ENCODE results near the gene VSTM4. TPM values are rescaled to one million over a fixed set of nuclear protein-coding genes. Genes with fewer than 3 reads are reported as not detected.

VSTM4 gene
- total RNA-seq, 1 experiment from 2014 or later = not detected

GRCh38 chr10:49081547-49082275 lies 33.6 kb downstream of the VSTM4 start:
- POLR2A ChIA-PET (ENCODE audit: unreplicated experiment) = no interaction called here
- no peaks in the 10 kb centered on the region for H3K36me3 ChIP-seq (ENCODE audit: low read depth)

GRCh38 chr10:49080965-49081364 lies 34.4 kb downstream of the VSTM4 start:
- no peaks in the 10 kb centered on the region for H3K79me2 ChIP-seq (ENCODE audit: low read depth)
- H3K4me1 ChIP-seq (replicated peaks; ENCODE audit: insufficient read depth) = no peaks in the 10 kb centered on the region
- intact Hi-C loops (cut with micrococcal nuclease; ENCODE audit: unreplicated experiment) = no loop called here
- H3F3A ChIP-seq (ENCODE audit: insufficient read depth, low read depth) = no peaks in the 10 kb centered on the region
- H3K27me3 ChIP-seq (ENCODE audit: insufficient read depth, low read depth) = peaks cover 50% of the 10 kb centered on the region; the same call in 1 of the 2 replicates
- no peak overlapping the region for H3K27ac ChIP-seq
- DNase-seq = no peak
- H3K4me2 ChIP-seq = no peak overlapping the region
- H3K9me3 ChIP-seq (ENCODE audit: insufficient read depth, low read depth) = no peaks in the 10 kb centered on the region
- H3K4me3 ChIP-seq = no peak overlapping the region
- H4K20me1 ChIP-seq (ENCODE audit: insufficient read depth) = peaks cover 2% of the 10 kb centered on the region; the same call in 1 of the 2 replicates
- CTCF ChIA-PET = no interaction called here
- BruUV-seq (replicated peaks) = no TSS peak
- no peaks in the 10 kb centered on the region for H3K9me2 ChIP-seq (ENCODE audit: insufficient read depth)
- TF ChIP-seq CTCF (conservative IDR thresholded peaks at IDR 0.05) (no peak), EZH2 (IDR thresholded peaks at IDR 0.05; ENCODE audit: low read depth) (no peak)
- no peak overlapping the region for H2AFZ ChIP-seq
- H3K36me3 ChIP-seq (ENCODE audit: low read depth) = no peaks in the 10 kb centered on the region
- POLR2A ChIA-PET (ENCODE audit: unreplicated experiment) = no interaction called here

More at GRCh38 chr10:49081547-49082275, 33.6 kb downstream of the VSTM4 start:
- Histone ChIP-seq H3K9me2 (ENCODE audit: insufficient read depth) (no peaks in the 10 kb centered on the region), H3K4me1 (replicated peaks; ENCODE audit: insufficient read depth) (no peaks in the 10 kb centered on the region), H3K9me3 (ENCODE audit: insufficient read depth, low read depth) (peaks cover 2% of the 10 kb centered on the region), H3F3A (ENCODE audit: insufficient read depth, low read depth) (no peaks in the 10 kb centered on the region), H3K4me3 (no peak overlapping the region), H4K20me1 (ENCODE audit: insufficient read depth) (peaks cover 2% of the 10 kb centered on the region; the same call in 1 of the 2 replicates), H3K4me2 (no peak overlapping the region), H3K27me3 (ENCODE audit: insufficient read depth, low read depth) (peaks cover 44% of the 10 kb centered on the region; the same call in 1 of the 2 replicates), H3K27ac (no peak overlapping the region), H3K79me2 (ENCODE audit: low read depth) (no peaks in the 10 kb centered on the region), H2AFZ (no peak overlapping the region)
- intact Hi-C loops (cut with micrococcal nuclease; ENCODE audit: unreplicated experiment) = no loop called here
- CTCF ChIA-PET = no interaction called here
- DNase-seq = no peak
- TF ChIP-seq CTCF (conservative IDR thresholded peaks at IDR 0.05) = no peak
- TF ChIP-seq EZH2 (IDR thresholded peaks at IDR 0.05; ENCODE audit: low read depth) = no peak
- BruUV-seq (replicated peaks) = no TSS peak

GRCh38 chr10:49080071-49080470 lies 35.3 kb downstream of the VSTM4 start:
- intact Hi-C loops (cut with micrococcal nuclease; ENCODE audit: unreplicated experiment) = no loop called here
- Histone ChIP-seq H3K9me3 (ENCODE audit: insufficient read depth, low read depth) (no peaks in the 10 kb centered on the region), H3K4me1 (replicated peaks; ENCODE audit: insufficient read depth) (no peaks in the 10 kb centered on the region), H4K20me1 (ENCODE audit: insufficient read depth) (peaks cover 2% of the 10 kb centered on the region; the same call in 1 of the 2 replicates), H2AFZ (no peak overlapping the region), H3K4me3 (no peak overlapping the region), H3K36me3 (ENCODE audit: low read depth) (no peaks in the 10 kb centered on the region), H3F3A (ENCODE audit: insufficient read depth, low read depth) (no peaks in the 10 kb centered on the region), H3K27me3 (ENCODE audit: insufficient read depth, low read depth) (peaks cover 50% of the 10 kb centered on the region; the same call in 1 of the 2 replicates), H3K4me2 (no peak overlapping the region), H3K79me2 (ENCODE audit: low read depth) (no peaks in the 10 kb centered on the region), H3K9me2 (ENCODE audit: insufficient read depth) (no peaks in the 10 kb centered on the region), H3K27ac (no peak overlapping the region)
- ChIA-PET POLR2A (ENCODE audit: unreplicated experiment) (no interaction called here), CTCF (no interaction called here)
- DNase-seq = no peak
- no TSS peak for BruUV-seq (replicated peaks)
- TF ChIP-seq CTCF (conservative IDR thresholded peaks at IDR 0.05) = no peak
- TF ChIP-seq EZH2 (IDR thresholded peaks at IDR 0.05; ENCODE audit: low read depth) = no peak

Measured in PC-9 (cell line).